ENCODE data around the gene SAA4. TPM values are rescaled to one million over a fixed set of nuclear protein-coding genes. Genes with fewer than 3 reads are reported as not detected.
"Not testable (repeated sequence)": the region's sequence is repeated elsewhere in the genome, so short reads cannot be mapped to it uniquely, and the experiment has no call there.

The SAA4 gene
- total and polyA plus RNA-seq, 2 of the 8 experiments (the other 6 are each of a cell fraction or from before 2014, with no cell fraction given) = not detected

DNA sequence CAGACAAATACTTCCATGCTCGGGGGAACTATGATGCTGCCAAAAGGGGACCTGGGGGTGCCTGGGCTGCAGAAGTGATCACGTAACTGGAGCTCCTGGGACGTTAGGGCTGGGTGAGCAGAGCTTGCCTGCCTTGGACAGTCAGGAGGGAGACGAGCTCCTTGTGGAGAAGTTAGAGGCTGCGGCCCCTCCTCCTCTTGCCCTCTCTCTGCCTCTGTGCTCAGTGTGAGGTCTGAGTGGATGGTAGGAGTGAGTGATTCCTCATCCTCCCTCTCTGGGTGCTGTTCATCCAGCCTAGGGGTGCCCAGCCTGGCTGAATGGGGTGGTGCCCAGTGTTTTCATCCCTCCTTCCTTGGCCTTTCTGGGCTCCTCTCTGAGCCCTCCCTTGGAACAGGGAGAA lies 32.6 kb upstream of the SAA4 start:
- not testable (repeated sequence) for H3K27ac ChIP-seq (ENCODE audit: low read depth, low read length); H3K36me3 ChIP-seq (ENCODE audit: control insufficient read depth in 2 of 4, insufficient read depth in 4 of 4, low read length in 3 of 4); H3K4me3 ChIP-seq (ENCODE audit: extremely low read depth in 1 of 4, insufficient read depth in 2 of 4, low read depth in 3 of 4, low read length in 4 of 4); H4K91ac ChIP-seq (replicated peaks; ENCODE audit: insufficient read length, low read length); H3K23ac ChIP-seq (ENCODE audit: insufficient read length); H3K14ac ChIP-seq (ENCODE audit: insufficient read length); H2BK15ac ChIP-seq (ENCODE audit: low read length); H2BK120ac ChIP-seq (replicated peaks; ENCODE audit: low read depth, low read length); H3K18ac ChIP-seq (ENCODE audit: extremely low read depth, low read length); H2BK5ac ChIP-seq (ENCODE audit: low read depth, low read length); H3K4me2 ChIP-seq (ENCODE audit: insufficient read depth in 1 of 2, low read depth in 2 of 2, low read length in 2 of 2); H3K79me2 ChIP-seq (ENCODE audit: control insufficient read depth in 1 of 2, insufficient read depth in 2 of 2, low read length in 2 of 2); H3K56ac ChIP-seq (replicated peaks; ENCODE audit: insufficient read length, low read depth, low read length); H4K5ac ChIP-seq (ENCODE audit: insufficient read length, low read depth, low read length); H4K8ac ChIP-seq (ENCODE audit: extremely low read depth, insufficient read depth, low read length); FAIRE-seq; H3K9me3 ChIP-seq (ENCODE audit: insufficient read depth in 2 of 2, low read depth in 1 of 2, low read length in 1 of 2); H3K4me1 ChIP-seq (replicated peaks in 1 of 4; ENCODE audit: control insufficient read depth in 3 of 4, insufficient read depth in 4 of 4, low read length in 3 of 4); H3K23me2 ChIP-seq (ENCODE audit: low read depth, low read length); H3K27me3 ChIP-seq (replicated peaks in 1 of 4; ENCODE audit: control insufficient read depth in 3 of 4, extremely low read depth in 1 of 4, insufficient read depth in 3 of 4, low read length in 3 of 4); H2BK20ac ChIP-seq (ENCODE audit: low read length); H3K4ac ChIP-seq (replicated peaks; ENCODE audit: insufficient read length, low read depth, low read length); H3K9ac ChIP-seq (replicated peaks in 1 of 4; ENCODE audit: extremely low read depth in 1 of 4, low read depth in 3 of 4, low read length in 3 of 4); H2AFZ ChIP-seq (ENCODE audit: low read length); H2AK5ac ChIP-seq (ENCODE audit: low read depth, low read length); DNase-seq (ENCODE audit: low read depth in 1 of 2, low spot score in 2 of 2); H4K20me1 ChIP-seq (replicated peaks in 1 of 2; ENCODE audit: control insufficient read depth in 1 of 2, insufficient read depth in 2 of 2, low read length in 2 of 2); H3K79me1 ChIP-seq (ENCODE audit: low read depth, low read length)
- CTCF ChIA-PET (ENCODE audit: partially characterized antibody) = interaction anchor here (0.9 to 1.5 kb wide), 4 partner anchors 25 to 65 kb away, joined by 3 to 7 read pairs (median 5); no protein-coding TSS in a partner anchor
- H2BK12ac ChIP-seq (ENCODE audit: low read depth, low read length) = 0 out of 2 replicates have a peak overlapping the region, but pooled peaks have one; percentile 27
- no CpG with 5 or more reads among the region's 5 CpGs for WGBS, 2 experiments (ENCODE audit: extremely low coverage in 1 of 2, insufficient coverage in 1 of 2, insufficient read length in 1 of 2, insufficient replicate concordance in 2 of 2, low coverage in 1 of 2, low lambda C conversion rate in 2 of 2, missing lambda C conversion rate in 1 of 2)
- POLR2A ChIA-PET (ENCODE audit: partially characterized antibody) = interaction anchor here (1.7 kb wide), 1 partner anchor 8 kb away, joined by 5 read pairs; no protein-coding TSS in a partner anchor
